Mucosa of stomach (tissue), 1 donor: ENCODE data around the gene CAMK2D.

Source experiments
- H3K27me3 ChIP-seq: one replicate; pipeline ENCODE4 v1.7.0; 2013; ENCODE audit warnings: mild to moderate bottlenecking, low read length; ENCODE audit not compliant: control insufficient read depth, insufficient read depth
- H3K36me3 ChIP-seq: one replicate; pipeline ENCODE4 v1.7.0; 2013; ENCODE audit warnings: low read length; ENCODE audit not compliant: control insufficient read depth, insufficient read depth
- H3K4me1 ChIP-seq: one replicate; pipeline ENCODE4 v1.7.0; 2013; ENCODE audit warnings: mild to moderate bottlenecking, low read length; ENCODE audit not compliant: control insufficient read depth, insufficient read depth
- H3K4me3 ChIP-seq: one replicate; pipeline ENCODE4 v1.7.0; 2013; ENCODE audit warnings: low read length
- H3K9ac ChIP-seq: one replicate; pipeline ENCODE4 v1.7.0; 2013; ENCODE audit warnings: mild to moderate bottlenecking, low read length, moderate library complexity
- H3K9me3 ChIP-seq: one replicate; pipeline ENCODE4 v1.7.0; 2013; ENCODE audit warnings: mild to moderate bottlenecking, low read length, moderate library complexity; ENCODE audit not compliant: control insufficient read depth
- donor health status: Pancreatic carcinoma.

CAMK2D gene

DNA sequence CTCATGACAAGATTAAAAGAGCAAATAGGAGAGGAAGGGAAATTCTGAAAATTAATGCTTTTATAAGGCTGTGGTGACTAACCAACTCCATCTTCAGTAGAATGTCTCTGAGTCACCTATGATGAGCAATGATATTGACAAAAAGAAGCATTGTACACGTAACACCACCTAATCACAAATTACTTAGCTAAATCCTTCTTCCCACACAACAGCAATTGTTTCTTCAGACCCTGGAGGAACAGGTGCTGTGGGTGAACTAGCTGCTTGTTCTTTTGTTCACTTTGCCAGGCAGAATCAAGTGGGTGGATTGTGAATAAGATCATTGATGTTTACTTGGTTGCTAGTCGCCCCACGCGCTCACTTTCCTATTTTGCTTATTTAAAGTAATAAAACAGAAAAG lies 315.5 kb downstream of the CAMK2D start:
- H3K4me3 ChIP-seq: no peak overlapping the region
- no peaks in the 10 kb centered on the region for H3K9me3 ChIP-seq
- no peaks in the 10 kb centered on the region for H3K36me3 ChIP-seq
- H3K4me1 ChIP-seq: no peaks in the 10 kb centered on the region
- H3K9ac ChIP-seq: no peak overlapping the region
- no peaks in the 10 kb centered on the region for H3K27me3 ChIP-seq

DNA sequence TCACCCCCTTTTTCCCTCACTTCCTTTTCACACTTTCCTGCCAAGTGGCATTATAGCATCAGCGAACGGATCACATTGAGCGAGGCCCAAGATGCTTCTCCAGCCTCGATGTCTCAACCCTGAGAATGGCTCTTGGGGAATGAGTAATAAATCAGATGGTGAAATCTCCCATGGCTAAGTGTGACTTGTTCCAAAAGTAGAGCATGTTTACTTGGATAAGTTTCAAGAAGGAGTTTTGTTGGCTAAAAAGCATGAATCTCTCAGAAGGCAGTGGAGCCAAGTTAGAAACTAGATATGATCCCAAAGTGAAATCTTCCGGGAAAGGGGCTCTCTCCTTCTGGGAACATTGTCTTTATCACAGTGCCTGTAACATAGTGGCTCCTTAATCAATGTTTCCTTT lies 316.3 kb downstream of the CAMK2D start:
- H3K4me1 ChIP-seq: no peaks in the 10 kb centered on the region
- no peak overlapping the region for H3K9ac ChIP-seq
- no peak overlapping the region for H3K4me3 ChIP-seq
- no peaks in the 10 kb centered on the region for H3K36me3 ChIP-seq
- H3K9me3 ChIP-seq: no peaks in the 10 kb centered on the region
- H3K27me3 ChIP-seq: no peaks in the 10 kb centered on the region

DNA sequence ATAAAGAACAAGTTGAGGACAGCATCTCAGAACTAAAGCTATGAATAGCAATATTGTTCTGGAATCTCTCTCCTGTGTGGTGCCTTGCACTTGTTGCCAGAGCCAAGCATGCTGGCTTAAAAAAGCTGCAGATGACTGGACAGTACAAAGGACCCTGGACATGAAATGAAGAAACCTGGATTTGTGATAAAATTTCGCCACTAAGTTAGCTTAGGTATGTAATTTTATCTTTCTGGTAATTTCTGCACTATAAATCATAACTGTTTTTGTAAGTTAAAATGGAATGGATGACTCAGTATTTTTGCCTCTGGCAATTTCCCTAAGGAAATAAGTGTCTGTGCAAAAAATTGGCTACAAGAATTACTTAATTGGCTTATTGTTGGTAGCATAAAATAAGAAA lies 317.2 kb downstream of the CAMK2D start:
- Histone ChIP-seq H3K36me3 (no peaks in the 10 kb centered on the region), H3K27me3 (no peaks in the 10 kb centered on the region), H3K4me3 (no peak overlapping the region), H3K9me3 (no peaks in the 10 kb centered on the region), H3K9ac (no peak overlapping the region), H3K4me1 (no peaks in the 10 kb centered on the region)

DNA sequence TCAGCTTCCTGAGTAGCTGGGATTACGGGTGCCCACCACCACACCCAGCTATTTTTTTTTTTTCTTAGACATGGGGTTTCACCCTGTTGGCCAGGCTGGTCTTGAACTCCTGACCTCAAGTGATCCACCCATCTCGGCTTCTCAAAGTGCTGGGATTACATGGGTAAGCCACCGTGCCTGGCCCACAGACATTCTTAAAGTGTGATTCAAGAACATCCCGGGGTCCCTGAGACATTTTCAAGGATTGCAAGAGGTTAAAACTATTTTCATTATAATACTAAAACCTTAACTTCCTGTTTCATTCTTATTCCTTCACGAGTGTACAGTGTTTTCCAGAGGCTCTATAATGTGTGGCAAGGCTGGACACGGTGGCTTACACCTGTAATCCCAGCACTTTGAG lies 318.7 kb downstream of the CAMK2D start:
- H3K27me3 ChIP-seq: no peaks in the 10 kb centered on the region
- H3K4me1 ChIP-seq: no peaks in the 10 kb centered on the region

DNA sequence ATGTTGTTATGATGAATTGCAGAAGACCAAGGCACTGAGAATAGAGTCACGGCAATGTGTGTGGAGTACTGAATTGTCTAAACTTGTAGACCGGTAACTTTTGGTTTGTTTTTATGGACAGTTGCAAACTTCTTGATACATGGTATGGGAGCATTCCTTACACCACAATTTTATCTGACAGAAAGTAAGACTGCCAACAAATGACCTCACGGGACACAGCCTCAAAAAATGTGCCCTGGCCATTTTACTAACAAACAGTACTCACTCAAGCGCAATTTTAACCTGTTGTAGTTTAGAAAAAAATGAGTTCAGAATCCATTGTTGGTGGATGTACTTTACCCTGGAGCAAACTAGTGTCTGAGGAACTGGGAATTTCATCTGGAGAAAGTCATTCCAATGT lies 321.2 kb downstream of the CAMK2D start:
- Histone ChIP-seq H3K4me1 (no peaks in the 10 kb centered on the region), H3K27me3 (no peaks in the 10 kb centered on the region), H3K9me3 (no peaks in the 10 kb centered on the region), H3K36me3 (no peaks in the 10 kb centered on the region), H3K4me3 (no peak overlapping the region), H3K9ac (no peak overlapping the region)

More for the DNA sequence above, 318.7 kb downstream of the CAMK2D start:
- Histone ChIP-seq H3K9me3 (no peaks in the 10 kb centered on the region), H3K9ac (no peak overlapping the region), H3K36me3 (no peaks in the 10 kb centered on the region), H3K4me3 (no peak overlapping the region)

DNA sequence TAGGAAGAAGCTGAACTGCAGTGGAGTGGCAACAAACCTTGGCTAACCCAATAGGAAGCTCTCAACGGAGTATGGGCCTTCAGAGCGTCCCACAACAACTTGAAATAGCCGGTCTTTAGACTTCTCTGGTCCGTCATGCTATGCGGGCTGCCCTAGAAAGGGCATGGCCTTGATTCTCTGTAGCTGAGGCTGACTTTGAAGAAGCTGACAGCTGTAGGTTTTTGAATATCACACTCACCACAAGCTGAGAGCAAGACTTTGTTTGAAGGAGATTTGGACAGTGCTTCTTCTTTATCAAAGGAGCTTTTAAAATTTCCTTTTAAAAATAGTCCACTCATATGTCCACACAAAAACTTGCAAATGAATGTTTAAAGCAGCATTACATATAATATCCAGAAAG lies 322.9 kb downstream of the CAMK2D start:
- Histone ChIP-seq H3K4me3 (no peak overlapping the region), H3K4me1 (no peaks in the 10 kb centered on the region), H3K36me3 (no peaks in the 10 kb centered on the region), H3K27me3 (no peaks in the 10 kb centered on the region), H3K9me3 (no peaks in the 10 kb centered on the region), H3K9ac (no peak overlapping the region)

DNA sequence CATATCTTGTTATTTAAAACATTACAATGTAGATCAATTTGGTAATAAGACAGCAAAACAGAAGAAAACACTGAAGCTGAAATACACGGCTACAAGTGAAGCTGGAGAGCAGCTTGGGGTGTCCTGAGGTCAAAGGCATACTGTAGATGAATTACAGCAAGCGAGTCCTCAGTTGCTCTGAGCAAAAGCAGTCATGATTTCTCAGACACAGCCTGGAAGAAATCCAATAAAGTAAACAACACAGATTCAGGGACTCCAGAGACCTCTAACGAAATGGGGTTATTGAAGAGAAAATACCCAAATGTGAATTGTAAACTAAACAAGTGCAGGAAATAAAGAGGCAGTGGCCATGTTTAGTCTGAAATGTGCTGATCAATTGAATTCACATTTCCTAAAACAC lies 324.4 kb downstream of the CAMK2D start:
- Histone ChIP-seq H3K9me3 (no peaks in the 10 kb centered on the region), H3K4me3 (no peak overlapping the region), H3K27me3 (no peaks in the 10 kb centered on the region), H3K36me3 (no peaks in the 10 kb centered on the region), H3K9ac (no peak overlapping the region), H3K4me1 (no peaks in the 10 kb centered on the region)

DNA sequence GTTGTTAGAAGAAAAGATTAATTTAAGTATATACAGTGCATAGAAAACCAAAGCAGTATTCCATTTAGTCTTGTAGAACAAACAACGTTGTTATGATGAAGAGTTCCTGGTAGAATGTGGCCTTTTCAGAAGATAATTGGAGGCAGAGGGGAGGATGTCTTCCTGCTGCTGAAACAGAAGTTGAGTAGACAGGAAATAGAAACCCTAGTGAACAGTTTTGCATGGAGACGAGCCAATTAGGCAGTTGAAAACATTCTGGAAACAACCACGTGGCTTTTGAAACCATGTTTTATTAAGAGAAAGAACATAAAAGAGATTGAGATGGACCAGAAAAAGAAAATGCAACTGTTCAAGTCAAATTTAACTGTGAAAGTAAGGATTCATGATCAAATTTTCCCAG lies 325.2 kb downstream of the CAMK2D start:
- Histone ChIP-seq H3K27me3 (no peaks in the 10 kb centered on the region), H3K9me3 (no peaks in the 10 kb centered on the region), H3K9ac (no peak overlapping the region), H3K4me1 (no peaks in the 10 kb centered on the region), H3K4me3 (no peak overlapping the region), H3K36me3 (no peaks in the 10 kb centered on the region)

DNA sequence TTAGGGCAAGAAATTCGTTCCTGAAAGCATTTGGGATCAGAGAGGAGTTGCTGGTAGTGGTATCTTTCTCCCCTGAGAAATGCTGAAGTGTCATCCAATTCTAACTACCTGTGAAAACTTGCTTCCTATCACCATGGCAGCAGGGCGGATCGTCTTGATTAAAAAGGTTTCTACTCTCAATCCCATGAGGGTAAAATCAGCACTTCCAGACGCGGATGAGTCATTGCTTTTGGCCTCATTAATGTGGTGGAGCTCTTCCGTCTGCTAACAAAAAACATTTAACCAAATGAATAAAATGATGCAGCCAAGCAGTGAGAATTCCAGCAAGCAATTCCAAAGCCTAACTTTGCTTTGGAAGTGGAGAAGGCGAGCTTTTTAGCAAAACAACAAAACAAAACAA lies 325.6 kb downstream of the CAMK2D start:
- Histone ChIP-seq H3K27me3 (no peaks in the 10 kb centered on the region), H3K4me3 (no peak overlapping the region), H3K9ac (no peak overlapping the region), H3K36me3 (no peaks in the 10 kb centered on the region), H3K4me1 (no peaks in the 10 kb centered on the region), H3K9me3 (no peaks in the 10 kb centered on the region)

DNA sequence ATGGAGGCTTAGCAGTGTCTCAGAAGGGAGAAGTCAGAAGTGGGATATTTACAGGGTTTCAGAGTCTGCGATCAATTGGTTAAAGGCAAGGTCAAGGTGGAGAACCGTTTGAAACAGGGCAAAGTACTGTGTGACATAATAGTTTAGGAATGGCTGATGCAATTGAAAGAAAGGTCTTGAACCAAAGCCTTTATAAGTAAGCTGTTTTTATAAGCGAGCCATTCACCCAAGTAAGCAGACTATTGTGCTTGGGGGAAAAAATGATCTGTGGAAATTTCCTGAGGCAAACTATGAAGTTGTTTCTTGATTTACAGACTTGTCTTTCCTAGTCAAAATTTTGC lies 327.3 kb downstream of the CAMK2D start:
- H3K27me3 ChIP-seq: no peaks in the 10 kb centered on the region
- H3K9ac ChIP-seq: no peak overlapping the region
- H3K4me3 ChIP-seq: no peak overlapping the region
- H3K36me3 ChIP-seq: no peaks in the 10 kb centered on the region
- H3K4me1 ChIP-seq: no peaks in the 10 kb centered on the region
- no peaks in the 10 kb centered on the region for H3K9me3 ChIP-seq

DNA sequence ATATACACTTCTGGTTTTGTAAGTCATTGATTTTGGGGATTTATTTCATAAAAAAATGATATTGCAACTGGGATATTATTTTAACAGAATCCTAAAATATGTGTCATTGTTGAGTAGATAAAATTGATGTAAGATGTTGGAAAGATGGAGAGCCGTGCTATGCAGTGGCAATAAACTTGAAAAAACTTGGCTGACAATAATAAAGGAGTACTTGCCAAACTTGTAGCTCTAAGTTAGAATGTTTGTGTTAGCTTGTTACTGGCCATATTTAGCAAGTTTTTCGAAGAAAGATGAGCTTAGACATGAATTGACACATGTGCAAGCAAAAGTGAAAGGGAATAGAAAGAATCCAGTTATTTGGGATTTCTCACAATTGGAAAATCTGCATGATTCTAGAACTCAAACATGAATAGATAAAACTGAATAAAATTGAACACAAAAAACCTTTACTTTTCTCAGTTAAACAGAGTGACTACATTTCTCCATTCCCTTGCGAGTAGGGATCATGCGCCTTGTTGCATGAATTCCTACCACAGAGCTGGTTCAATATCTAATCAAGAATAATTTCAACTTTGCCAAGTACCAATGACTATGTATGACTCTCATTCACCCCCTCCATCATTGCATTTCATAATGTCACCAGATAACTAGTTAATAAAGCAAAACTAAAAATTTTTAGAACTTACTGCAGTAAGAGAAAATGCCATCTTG lies 327.8 kb downstream of the CAMK2D start:
- Histone ChIP-seq H3K9me3 (no peaks in the 10 kb centered on the region), H3K4me1 (no peaks in the 10 kb centered on the region), H3K27me3 (no peaks in the 10 kb centered on the region), H3K9ac (no peak overlapping the region), H3K36me3 (no peaks in the 10 kb centered on the region), H3K4me3 (no peak overlapping the region)

DNA sequence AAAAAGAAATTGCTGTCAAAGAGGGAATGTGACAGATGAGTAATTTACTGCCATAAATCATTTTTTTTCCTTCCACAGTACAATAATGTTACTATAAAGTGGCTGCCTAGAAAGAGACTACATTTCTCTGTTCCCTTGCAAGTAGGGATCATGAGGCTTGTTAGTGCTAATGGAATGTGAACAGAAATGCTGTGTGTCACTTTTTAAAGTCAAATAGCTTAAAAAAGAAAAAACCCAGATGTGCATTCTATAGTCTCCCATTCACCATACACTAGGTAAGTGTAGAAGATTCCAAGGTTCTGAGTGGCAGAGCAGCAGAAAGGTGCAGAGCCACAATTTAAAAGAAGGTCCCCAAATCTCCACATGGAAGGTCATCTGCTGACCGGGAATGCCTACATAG lies 328.4 kb downstream of the CAMK2D start:
- Histone ChIP-seq H3K9me3 (no peaks in the 10 kb centered on the region), H3K4me3 (no peak overlapping the region), H3K27me3 (no peaks in the 10 kb centered on the region), H3K36me3 (no peaks in the 10 kb centered on the region), H3K4me1 (no peaks in the 10 kb centered on the region), H3K9ac (no peak overlapping the region)

DNA sequence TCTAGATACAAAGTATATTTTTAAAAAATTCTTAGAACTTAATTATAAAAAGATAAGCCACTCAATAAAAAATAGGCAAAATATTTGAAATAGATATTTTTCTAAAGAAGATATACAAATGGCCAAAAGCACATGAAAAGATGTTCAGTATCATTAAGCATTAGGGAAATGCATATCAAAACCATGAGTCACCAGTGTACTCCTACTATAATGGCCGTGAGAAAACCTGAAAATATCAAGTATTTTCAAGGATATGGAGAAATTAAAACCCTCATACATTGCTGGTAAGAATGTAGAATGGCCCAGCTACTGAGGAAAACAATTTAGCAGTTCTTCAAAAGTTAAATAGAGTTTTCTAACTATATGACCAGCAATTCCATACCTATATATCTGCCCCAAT lies 337.9 kb downstream of the CAMK2D start:
- Histone ChIP-seq H3K9me3 (no peaks in the 10 kb centered on the region), H3K9ac (no peak overlapping the region), H3K36me3 (no peaks in the 10 kb centered on the region), H3K4me3 (no peak overlapping the region), H3K27me3 (no peaks in the 10 kb centered on the region), H3K4me1 (peaks cover 4% of the 10 kb centered on the region)
